Activated CD4-positive, alpha-beta T cell treated with anti-CD3 and anti-CD28 coated beads for 24 hours (primary cell): Measurements from ENCODE around the gene LRRC10B.

ENCODE experiments used
- DNase-seq, 2 donors: peaks; one replicate each; pipeline ENCODE4 v3.0.0-alpha.2; 2020; ENCODE audit warnings: low read depth in 2 of 2

The LRRC10B gene

DNA sequence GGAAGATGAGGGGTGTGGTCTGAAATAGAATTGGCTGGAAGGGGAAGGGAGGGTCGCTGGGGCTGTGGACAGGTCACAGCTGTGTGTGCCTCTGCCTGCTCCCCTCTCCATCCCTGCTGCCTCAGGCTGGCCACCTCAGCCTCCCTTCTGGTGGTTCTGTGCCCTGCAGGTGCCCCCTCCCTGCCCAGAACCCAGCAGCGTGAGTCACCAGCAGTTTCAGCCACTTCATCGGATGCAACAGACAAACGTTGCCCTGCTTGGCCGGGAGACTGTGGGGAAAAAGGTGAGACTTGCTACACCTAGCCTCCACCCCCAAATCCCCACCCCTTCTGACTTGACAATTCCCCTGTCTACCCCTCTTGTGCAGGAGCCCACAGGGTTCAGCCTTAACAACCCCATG lies 21.8 kb upstream of the LRRC10B start:
- DNase-seq: no peak

DNA sequence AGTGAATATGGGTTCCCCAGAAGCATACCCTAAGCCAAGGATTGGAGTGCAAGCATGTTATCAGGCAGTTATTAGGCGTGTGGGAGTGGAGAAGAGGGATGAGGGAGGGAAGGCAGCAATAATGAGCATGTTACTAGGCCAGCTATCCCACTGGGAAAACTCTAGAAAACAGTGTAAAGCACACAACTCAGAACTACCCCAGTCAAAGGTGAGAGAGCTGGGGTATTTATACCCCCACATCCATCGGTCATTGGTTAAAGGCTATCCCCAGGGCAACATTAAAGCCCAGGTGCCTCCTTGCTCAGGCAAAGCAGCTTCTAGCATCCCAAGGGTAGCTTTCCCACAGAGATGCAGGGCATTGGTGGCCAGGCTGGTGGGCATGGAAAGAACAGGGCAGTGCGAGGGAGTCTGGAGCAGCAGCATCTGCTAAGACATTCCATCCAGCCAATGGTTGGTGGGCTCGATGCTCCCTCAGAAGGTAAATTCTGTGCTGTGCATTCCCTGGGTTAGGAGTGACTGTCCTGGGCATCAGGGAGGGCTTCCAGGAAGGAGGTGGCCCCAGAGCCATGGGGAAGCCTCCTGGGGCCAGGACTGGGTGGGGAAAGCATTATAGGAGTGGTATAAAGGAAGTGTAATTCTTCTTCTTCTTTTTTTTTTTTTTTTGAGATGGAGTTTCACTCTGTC lies 21.1 kb upstream of the LRRC10B start:
- no peak for DNase-seq

DNA sequence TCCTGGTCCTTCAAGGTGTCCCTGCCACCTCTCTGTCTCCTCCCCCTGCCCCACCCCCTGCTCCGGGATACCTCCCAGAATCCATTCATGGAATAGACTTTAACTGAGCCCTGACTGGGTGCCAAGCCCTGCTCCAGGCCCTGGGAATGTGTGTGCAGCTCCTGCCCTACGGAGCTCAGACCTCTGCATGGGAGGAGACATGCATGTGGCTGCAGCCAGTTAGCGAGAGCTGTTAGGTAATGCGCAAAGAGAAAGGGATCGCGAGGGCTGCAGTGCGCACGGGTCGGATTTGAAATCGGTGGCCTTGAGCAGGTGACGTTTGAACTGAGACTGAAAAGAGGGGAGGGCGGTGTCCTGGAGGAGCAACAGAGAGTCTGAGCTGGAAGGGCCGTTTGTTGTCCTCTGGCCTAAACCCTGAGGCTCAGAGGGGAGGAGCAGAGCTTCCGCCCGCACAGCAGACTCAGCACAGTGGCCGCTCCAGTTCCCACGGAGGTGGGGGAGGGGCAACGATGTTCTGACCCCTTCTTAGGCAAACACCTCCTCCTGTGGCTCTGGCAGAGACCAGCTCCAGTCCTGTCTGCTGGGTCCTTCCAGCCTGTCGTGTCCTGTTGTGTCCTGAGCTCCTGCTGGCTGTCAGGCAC lies 19.8 kb upstream of the LRRC10B start:
- no peak for DNase-seq

DNA sequence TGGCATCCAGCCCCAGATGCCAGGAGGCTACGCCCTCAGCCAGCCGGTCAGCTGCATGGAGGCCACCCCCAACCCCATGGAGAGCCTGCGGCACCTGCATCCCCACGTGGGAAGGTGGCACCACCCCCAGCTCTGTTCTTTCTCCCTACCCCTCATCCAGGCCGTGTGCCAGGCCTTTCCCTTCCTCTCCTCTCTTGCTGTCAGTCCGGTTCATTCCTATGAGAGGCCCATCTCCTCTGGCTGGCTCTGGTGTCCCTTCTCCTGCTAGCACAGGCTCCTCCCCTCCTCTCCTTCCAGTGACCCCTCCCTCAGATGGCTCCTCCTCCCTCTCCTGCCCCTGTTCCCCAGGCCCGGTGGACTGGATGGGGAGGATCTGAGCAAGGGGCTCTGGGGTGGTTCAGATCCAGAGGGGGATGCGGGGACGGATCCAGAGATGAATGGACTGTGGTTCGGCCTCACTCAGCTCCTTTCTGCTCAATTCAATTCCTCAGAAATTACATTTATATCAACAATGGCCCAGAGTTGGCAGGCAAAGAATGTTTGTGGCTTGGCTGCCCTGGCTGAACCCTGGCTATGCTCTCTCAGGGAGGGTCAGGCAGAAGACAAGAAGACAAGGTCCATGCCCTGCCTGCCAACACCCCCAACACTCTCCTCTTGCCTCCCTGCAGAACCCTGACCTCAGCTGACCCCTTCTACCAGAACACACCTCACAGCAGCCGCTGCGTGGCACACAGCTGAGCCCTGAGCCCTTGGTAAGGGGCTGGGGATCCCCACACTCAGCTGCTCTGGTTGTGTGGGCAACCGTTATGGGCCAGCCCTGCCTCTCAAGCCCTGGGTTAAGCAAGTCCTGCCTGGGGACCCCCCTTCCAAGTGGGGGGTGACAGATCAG lies 18.5 kb upstream of the LRRC10B start:
- no peak for DNase-seq

DNA sequence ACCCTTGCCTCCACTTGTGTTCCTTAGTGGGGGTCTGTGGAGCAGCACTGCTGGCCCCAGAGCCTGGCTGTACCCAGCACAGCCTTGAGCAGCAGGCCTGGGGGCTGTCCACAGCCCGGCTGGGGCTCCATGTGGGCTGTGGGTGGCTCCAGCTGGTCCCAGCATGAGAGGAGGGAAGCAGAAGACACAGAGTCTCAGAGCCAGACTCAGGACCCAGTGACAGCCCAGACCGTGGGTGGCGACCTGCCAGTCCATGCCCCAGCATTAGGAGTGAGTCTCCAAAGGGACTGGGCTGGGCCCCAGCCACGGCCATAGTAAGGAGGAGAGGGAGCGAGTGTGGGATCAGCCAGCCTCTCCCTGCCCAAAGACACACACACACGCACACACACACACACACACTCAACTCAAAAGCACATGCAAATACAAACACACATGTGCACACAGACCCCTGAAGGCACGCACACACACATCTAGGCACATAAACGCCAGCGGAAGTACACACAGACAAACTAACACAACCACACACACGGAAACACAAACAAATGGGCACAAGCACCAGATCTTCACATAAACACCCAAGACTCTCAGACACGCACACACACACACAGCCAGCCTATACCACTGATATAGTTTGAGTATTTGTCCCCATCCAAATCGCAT lies 16.7 kb upstream of the LRRC10B start:
- no peak for DNase-seq

DNA sequence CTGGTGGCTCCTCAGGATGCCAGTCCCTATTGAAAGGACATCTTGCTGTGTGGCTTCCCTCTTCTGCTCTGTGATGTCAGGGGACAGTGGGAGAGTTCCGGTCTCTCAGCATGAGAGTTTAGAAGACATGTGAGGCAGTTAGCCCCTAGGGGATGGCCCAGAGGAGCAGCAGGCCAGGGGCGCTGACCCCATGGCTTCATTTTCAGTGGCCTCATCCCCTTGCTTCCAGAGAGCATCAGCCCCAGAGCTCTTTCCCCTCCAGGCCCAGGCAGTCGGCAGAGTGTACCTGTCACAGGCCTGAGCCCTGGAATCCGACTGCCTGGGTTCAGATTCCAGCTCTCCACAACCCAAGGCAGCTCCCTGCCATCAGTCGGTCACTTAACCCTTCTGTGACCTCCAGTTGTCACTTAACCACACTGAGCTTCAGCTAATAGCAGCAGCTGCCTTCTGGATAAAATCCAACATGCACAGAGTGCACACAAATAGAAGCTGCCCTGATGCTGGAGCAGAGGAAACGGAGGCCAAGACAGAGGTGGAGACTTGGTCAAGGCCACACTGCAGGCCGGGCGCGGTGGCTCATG lies 14.1 kb upstream of the LRRC10B start:
- DNase-seq: no peak

DNA sequence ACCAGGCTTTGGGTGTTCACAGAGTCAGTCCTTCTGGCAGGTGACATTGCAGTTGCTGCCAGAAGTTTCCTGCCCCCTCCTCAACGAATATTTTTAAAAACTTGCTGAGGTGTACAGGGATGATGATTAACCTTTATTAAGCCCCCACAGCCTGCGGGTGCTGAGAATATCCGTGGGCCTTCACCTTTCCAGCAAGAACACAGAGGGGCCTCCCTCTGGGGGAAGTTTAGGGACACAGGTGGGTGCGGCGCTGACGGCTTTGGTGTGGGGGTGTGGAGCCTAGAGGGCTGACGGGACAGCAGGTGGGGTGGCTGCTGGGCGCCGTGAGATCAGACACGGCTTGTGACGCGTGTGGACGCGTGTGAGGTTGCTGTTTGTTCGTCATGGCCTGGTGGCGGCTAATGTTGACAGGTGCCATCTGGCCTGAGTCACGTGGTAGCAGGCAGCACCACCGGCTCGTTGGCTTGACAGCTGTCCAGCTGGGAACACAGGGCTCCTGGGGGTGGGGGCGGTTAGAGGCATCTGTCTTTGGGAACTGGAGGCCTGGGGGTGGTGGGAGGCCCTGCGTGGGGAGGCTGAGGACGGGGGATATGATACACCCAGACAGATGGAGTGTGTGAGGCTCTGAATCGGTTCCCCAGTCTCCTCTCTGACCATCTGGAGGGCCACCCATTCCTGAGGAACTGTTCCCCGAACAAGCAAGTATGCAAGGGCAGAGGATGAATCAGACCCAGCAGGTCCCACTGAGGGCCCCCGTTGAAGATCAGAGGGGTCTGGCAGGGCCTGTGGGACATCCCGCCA lies 12.5 kb upstream of the LRRC10B start:
- DNase-seq: no peak

DNA sequence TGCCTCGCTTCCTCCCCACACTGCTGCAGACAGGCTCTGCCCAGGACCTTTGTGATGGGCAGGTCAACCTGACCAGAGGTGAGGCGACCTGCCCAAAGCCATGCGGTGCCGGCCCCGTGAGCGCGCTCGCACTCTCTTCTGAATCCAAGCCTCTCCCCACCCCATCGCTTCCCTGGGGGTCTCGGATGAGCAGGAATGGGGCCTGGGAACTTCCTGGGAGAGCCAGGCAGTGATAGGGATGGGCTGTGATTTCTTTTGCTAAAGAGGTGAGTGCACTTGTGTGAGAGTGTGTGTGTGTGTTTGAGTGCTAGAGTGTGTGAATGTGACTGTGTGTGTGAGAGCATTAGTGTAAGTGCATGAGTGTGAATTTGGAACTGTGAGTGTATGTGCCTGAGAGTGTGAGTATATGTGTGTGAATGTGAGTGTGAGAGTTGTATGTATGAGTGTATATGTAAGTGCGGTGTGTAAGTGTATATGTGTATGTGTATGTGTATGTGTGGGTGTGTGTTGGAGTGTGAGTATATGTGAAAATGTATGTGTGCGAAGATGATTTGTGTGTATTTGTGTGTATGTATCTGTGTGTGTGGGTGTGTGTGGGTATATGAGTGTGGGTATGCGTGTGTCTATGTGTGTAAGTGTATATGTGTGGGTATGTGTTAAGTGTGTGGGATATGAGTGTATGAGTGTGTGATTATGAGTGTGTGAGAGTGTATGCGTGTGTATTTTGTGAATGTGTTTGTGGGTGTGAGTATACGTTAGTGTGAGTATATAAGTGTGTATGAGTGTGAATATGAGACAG lies 11.7 kb upstream of the LRRC10B start:
- DNase-seq: no peak

DNA sequence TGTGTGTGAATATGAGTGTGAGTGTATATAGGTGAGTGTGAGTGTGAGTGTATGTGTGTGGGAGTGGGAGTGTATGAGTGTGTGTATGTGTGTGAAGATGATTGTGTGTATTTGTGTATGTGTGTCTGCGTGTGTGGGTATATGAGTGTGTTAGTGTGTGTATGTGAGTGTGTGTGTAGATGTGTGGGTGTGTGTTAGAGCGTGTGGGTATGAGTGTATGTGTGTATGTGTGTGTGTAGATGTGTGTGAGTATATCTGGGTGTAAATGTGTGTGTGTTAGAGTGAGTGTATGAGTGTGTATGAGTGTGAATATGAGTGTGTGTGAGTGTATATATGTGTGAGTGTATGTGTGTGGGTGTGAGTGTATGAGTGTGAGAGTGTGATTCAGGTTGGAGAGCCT lies 11.1 kb upstream of the LRRC10B start:
- DNase-seq: no peak

DNA sequence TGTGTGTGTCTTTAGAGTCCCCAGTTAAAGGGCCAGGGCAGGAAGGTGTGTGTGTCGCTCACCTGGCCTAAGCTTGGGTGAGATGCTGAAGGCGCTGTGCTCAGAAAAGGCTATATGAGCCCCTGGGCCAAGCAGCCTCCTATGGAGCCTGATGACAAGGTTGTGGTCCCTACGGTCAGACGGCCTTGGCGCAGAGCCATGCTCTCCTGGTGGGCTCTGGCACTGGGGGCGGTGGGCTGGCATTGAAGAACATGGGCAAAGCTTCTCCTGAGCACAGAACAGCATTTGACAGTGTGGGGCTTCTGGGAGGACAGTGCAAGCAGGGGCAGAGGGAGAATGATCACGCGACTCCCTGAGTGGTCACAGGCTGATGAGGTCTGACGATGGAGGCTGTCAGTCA lies 10.7 kb upstream of the LRRC10B start:
- no peak for DNase-seq

DNA sequence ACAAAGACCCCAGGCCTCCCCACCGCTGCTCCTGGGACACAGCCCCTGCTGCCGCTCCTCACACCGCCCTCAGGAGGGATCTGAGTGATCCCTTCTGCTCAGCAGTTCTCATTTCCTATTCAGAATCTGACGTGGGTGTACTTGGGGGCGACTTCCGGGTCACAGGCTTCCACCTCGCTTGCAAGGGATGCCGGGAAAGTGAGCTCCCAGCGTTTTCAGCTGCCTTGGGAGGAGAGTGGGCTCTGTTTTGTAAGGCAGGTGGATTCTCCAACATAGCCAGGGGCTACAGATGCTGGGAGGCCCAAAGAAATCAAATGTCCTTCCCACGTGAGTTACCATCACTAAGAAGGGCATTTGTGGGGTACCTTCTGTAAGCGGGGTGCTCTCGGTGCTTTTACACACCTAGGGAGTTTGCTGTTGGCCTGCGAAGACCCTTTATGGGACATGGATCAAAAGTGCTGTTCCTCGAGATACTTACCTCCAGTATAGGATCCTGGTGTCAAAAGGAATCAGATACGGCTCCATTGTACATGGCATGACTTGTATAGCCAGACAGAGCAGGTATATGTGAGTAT lies 9.7 kb upstream of the LRRC10B start:
- no peak for DNase-seq

DNA sequence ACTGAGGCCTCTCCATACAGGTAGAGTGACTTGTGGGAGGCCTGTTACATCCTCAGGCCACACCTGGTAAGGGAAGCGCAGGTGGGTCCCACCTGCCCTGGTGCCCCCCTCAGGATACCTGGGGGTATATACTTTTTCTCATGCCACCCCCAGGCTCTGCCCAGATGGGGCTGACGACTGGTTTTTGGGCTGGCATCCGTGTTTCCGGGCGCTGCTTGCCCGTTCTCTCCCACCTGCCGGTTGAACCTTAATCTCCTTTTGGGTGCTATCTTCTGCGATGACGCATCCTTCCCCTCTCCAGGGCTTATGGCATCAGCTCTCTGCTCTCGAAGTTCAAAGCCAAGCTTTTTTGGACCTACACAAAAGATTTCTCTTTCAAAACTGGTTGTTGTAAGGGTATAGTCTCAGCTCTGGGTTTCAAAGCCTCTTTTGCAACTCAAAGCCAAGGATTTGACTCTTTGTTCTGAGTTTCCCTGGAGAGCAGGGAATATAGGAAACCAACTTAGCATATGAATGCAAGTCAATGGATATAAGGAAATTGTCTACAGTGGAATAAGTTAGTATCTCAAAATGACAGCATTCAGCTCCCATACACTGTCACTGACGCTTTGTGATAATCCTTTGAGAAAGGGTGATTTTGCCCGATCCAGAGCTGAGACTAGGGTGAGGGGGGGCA lies 8.6 kb upstream of the LRRC10B start:
- DNase-seq: no peak

DNA sequence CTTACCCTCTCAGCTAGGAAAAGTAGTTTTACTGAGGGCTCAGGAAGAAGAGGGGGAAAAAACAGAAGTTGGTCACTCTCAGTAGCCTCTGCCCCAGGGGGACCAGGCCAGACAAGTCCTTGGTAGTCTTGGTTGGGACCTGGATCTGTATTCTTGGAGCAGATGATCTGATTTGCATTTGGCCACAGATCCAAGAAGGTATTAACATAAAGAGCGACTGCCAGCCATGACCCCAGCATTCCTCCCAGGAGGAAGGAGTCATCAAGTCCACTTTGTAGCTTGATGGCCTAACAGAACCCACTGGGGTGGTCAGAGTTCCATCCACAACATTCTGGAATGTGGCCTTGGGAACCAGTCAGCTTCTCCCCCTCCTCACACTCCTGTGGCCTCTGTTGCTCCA lies 6.0 kb upstream of the LRRC10B start:
- DNase-seq: no peak

DNA sequence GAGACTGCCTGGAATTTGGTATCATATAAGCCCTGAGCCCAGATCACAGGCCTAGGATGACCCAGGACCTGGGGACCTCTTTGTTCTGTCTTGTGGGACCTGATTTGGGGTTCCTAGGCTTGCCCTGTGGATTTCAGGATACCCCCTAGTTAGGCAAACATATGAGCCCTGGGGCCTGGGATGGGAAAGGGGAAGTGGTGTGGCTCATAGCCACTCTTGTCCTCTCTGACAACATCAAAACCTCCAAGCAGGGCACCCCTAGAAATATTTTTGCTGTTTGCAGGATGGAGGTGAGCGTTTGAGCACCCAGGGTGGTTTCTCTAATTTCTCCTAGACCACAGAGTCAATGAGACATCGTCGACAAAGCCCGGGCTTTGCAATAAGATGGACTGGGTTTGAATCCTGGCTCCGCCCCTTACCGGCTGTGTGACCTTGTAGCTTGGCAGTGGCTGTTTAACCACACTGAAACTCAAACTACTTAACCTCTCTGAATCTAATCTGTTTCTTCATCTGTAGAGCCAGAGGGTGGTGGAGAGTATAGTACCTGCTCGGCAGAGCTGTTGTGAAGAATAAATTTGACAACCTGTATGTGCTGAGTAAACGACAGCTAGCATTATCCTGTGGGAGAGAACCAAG lies 5.3 kb upstream of the LRRC10B start:
- DNase-seq: no peak

DNA sequence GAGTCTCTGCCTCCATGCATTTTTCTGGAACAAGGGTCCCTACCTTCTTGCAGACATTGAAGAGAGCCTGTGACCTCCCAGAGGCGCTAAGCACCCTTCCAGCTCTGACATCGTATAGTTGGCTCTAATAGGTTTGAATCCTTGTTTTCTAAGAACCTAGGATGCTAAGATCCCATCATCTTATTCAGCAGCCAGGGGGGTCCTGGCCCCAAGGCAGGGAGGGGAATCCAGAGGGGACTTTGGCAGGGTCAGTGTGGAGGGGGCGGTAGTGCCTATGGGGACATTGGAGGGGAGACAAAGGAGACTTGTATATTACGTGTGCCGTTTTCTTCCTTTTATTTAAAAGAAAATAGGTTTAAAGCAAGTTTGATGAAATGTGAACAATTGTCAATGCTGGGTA lies 3.4 kb upstream of the LRRC10B start:
- no peak for DNase-seq

DNA sequence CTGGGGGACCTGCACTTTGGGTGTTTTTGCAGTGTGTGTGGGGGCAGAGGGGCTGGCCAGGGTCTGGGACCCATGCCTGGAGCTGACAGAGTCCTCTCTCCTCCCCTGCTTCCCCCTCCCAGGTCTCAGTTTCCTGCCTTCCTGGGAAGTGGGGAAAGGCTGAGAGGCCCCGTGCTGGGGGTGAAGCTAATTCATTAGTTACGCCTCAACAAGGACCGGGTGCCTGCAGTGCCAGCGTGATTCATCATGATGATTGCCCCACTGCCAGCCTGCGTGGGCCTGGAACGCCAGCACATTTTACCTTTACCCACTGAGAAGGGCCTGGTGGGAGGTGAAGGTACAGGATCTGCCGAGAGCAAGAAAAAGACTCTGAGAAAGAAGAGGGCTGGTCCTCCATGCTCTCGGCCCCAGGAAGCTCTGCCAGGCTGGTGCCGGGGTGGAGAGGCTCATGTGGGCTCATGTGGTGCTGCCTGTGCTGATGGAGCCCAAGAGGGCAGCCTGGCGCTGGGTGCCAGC lies 2.9 kb upstream of the LRRC10B start:
- no peak for DNase-seq

DNA sequence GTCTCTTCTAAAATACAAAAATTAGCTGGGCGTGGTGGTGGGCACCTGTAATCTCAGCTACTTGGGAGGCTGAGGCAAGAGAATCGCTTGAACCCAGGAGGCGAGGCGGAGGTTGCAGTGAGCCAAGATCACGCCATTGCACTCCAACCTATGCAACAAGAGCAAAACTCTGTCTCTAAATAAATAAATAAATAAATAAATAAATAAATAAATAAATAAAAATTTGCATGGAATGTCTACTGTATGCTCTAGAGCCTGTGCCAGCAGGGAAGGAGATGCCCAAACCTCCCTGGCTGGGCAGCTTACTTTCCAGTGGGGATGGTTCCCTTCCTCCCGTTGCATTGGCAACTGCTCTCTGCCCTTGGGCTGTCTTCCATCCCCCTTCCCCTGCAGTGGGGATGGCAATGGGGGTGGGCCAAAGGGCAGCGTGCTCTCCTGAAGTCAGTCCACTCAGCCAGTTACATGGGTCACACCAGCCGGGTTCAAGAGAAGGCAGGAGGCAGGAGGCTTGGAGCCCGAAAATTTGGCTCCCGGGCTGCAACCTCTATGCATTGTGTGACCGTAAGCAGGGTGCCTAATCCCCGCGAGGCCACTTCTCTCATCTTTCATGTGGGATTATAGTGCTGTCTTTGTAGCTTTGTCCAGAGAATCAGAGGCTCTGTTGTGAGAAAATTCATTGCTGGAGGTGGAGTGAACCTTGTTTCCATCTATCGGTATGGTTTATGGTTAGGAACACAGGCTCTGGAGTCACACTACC lies 1.4 kb upstream of the LRRC10B start:
- no peak for DNase-seq
